Gastroesophageal sphincter (tissue), 3 donors: ENCODE data around the gene PIK3R2.

ENCODE experiments used
- POLR2A ChIP-seq, 2 donors: fragments of 450-650 bp; IDR thresholded peaks; one replicate each; pipeline ENCODE4 v1.6.1; 2017; ENCODE audit warnings: antibody characterized with exemption in 2 of 2, mild to moderate bottlenecking in 2 of 2, moderate library complexity in 1 of 2
- POLR2AphosphoS5 ChIP-seq: sonication (generic); formaldehyde crosslinking; IDR thresholded peaks from one replicate; pipeline ENCODE4 v1.6.1; 2017; ENCODE audit warnings: antibody characterized with exemption
- TF ChIP-seq, protein P1 (sequence below), 4 experiments: fragments of 200-600 bp in 2 of 4; fragments of 450-650 bp in 2 of 4; sonication (generic) in 1 of 4; IDR thresholded peaks; one replicate each; pipeline ENCODE4 v1.5.1; 2017 to 2019; ENCODE audit warnings: antibody characterized with exemption in 4 of 4, mild to moderate bottlenecking in 2 of 4, moderate library complexity in 2 of 4

DNA sequence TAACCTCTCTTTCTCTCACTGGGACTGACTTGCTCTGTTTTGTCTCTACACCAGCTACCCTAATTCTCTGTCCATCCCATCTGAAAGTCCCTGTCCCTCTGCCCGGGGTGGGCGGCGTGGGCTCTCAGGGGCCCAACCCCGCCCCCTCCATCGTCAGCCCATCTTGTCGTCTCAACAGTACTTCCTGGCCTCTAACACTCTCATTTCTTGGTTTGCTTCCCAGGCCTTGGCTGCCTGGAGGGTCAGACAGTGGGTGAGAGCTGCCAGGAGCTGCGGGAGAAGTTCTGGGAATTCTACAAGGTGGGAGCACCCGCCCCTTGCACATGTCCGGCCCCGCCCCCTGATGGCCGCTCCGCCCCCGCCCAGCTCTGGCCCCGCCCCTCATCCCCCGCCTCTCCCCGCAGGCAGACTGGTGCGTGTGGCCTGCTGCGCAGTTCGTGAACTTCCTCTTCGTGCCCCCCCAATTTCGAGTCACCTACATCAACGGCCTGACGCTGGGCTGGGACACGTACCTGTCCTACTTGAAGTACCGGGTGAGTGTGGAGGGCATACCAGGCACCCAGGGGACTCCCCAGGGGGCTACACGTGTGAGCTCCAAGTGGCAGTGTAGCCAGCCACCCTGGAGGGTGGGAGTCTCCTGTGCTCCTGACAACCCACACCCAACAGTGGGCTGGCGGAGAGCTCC is 41.7 kb downstream of the PIK3R2 start:
- TF ChIP-seq POLR2A (IDR thresholded peaks at IDR 0.05), result no peak
- TF ChIP-seq, protein P1, sequence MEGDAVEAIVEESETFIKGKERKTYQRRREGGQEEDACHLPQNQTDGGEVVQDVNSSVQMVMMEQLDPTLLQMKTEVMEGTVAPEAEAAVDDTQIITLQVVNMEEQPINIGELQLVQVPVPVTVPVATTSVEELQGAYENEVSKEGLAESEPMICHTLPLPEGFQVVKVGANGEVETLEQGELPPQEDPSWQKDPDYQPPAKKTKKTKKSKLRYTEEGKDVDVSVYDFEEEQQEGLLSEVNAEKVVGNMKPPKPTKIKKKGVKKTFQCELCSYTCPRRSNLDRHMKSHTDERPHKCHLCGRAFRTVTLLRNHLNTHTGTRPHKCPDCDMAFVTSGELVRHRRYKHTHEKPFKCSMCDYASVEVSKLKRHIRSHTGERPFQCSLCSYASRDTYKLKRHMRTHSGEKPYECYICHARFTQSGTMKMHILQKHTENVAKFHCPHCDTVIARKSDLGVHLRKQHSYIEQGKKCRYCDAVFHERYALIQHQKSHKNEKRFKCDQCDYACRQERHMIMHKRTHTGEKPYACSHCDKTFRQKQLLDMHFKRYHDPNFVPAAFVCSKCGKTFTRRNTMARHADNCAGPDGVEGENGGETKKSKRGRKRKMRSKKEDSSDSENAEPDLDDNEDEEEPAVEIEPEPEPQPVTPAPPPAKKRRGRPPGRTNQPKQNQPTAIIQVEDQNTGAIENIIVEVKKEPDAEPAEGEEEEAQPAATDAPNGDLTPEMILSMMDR (IDR thresholded peaks at IDR 0.05), result no peak
- peak; percentile 57 for TF ChIP-seq POLR2AphosphoS5
